GM12892 (cell line): ENCODE data around the gene ZNF653.
"Not testable (repeated sequence)": the region's sequence is repeated elsewhere in the genome, so short reads cannot be mapped to it uniquely, and the experiment has no call there.

Experiments used
- POLR2A ChIP-seq: IDR thresholded peaks from 2 replicates; pipeline ENCODE4 v1.6.1; 2011; ENCODE audit warnings: low read depth, low read length, control low read depth
- POLR2AphosphoS5 ChIP-seq: IDR thresholded peaks from 2 replicates; pipeline ENCODE4 v1.6.1; 2011; ENCODE audit warnings: low read depth, low read length, control low read depth
- TAF1 ChIP-seq: IDR thresholded peaks from 2 replicates; pipeline ENCODE4 v1.6.1; 2011; ENCODE audit warnings: low read depth, mild to moderate bottlenecking, control low read depth, low read length, borderline replicate concordance

DNA sequence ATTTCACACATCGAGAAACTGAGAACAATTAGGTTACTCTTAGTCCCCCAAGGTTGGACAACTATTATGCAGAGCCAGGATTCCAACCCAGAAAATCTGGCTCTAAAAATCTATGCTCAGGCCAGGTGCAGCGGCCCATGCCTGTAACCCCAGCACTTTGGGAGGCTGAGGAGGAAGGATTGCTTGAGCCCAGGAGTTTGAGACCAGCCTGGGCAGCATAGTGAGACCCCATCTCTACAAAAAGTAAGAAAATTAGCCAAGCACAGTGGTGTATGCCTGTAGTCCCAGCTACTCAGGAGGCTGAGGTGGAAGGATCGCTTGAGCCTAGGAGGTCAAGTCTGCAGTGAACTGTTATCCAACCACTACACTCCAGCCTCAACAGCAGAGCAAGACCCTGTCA is 72.1 kb downstream of the ZNF653 start:
- TF ChIP-seq POLR2A, POLR2AphosphoS5, TAF1: not testable (repeated sequence)
